ENCODE measurements around the gene LENG8. TPM values are rescaled to one million over a fixed set of nuclear protein-coding genes. Genes with fewer than 3 reads are reported as not detected.

LENG8 gene
- total and polyA plus RNA-seq, 2 of the 13 experiments (the other 11 are each of a cell fraction or from before 2014, with no cell fraction given) = 14.3 to 41.9 TPM

- H2AFZ ChIP-seq (ENCODE audit: low read length) = no peak overlapping the region
- CTCF ChIA-PET (ENCODE audit: low intra/inter-chr PET ratio, low total read pairs) = no interaction called here
- peaks cover 20 to 42% of the 10 kb centered on the region in 2 experiments for H3K36me3 ChIP-seq (replicated peaks in 1 of 2; ENCODE audit: control insufficient read depth in 1 of 2, insufficient read depth in 2 of 2, low read length in 2 of 2)
- TF ChIP-seq ZNF691 (CRISPR knock-in tag; IDR thresholded peaks at IDR 0.05; ENCODE audit: borderline replicate concordance, low read depth) (no peak), RFXAP (CRISPR knock-in tag; IDR thresholded peaks at IDR 0.05; ENCODE audit: borderline replicate concordance) (no peak), TEAD3 (CRISPR knock-in tag; optimal IDR thresholded peaks at IDR 0.05; ENCODE audit: borderline replicate concordance) (no peak), TBL1XR1 (IDR thresholded peaks at IDR 0.05; ENCODE audit: borderline replicate concordance, low read length, partially characterized antibody) (no peak), ZNF772 (CRISPR knock-in tag; IDR thresholded peaks at IDR 0.05) (no peak), ZFP37 (CRISPR knock-in tag; IDR thresholded peaks at IDR 0.05; ENCODE audit: borderline replicate concordance) (no peak), ZBTB10 (CRISPR knock-in tag; IDR thresholded peaks at IDR 0.05; ENCODE audit: borderline replicate concordance) (no peak), ZNF12 (CRISPR knock-in tag; IDR thresholded peaks at IDR 0.05) (no peak), SUZ12 (IDR thresholded peaks at IDR 0.05; ENCODE audit: low read depth, low read length) (no peak), MED13 (CRISPR knock-in tag; IDR thresholded peaks at IDR 0.05) (0 out of 2 replicates have a peak, but pooled peaks have one; percentile 5), ZBTB42 (CRISPR knock-in tag; IDR thresholded peaks at IDR 0.05) (no peak), NPAS2 (CRISPR knock-in tag; IDR thresholded peaks at IDR 0.05; ENCODE audit: borderline replicate concordance) (no peak), CHCHD3 (CRISPR knock-in tag; IDR thresholded peaks at IDR 0.05) (no peak), GMEB1 (CRISPR knock-in tag; IDR thresholded peaks at IDR 0.05; ENCODE audit: borderline replicate concordance) (no peak), ZNF232 (CRISPR knock-in tag; IDR thresholded peaks at IDR 0.05; ENCODE audit: borderline replicate concordance) (peak; percentile 5; the same call in 1 of the 2 replicates), ZBTB43 (CRISPR knock-in tag; conservative IDR thresholded peaks at IDR 0.05) (no peak; the same call in 1 of the 2 replicates), CREM (IDR thresholded peaks at IDR 0.05) (no peak), CREM (CRISPR knock-in tag; IDR thresholded peaks at IDR 0.05) (no peak), KAT2B (IDR thresholded peaks at IDR 0.05; ENCODE audit: borderline replicate concordance, low read depth, low read length) (no peak), ZNF296 (CRISPR knock-in tag; conservative IDR thresholded peaks at IDR 0.05) (no peak)
Measured at GRCh38 chr19:54449701-54450069, 686 bp downstream of the LENG8 start.

More at GRCh38 chr19:54449701-54450069, 686 bp downstream of the LENG8 start:
- H3K79me2 ChIP-seq (ENCODE audit: insufficient read depth, low read length) = peaks cover 52% of the 10 kb centered on the region
- POLR2A ChIA-PET = interaction anchor here (2.4 to 2.8 kb wide), 2 partner anchors 11 to 13 kb away, joined by 12 to 15 read pairs; partner anchors contain the start of gene LENG9
- no peak for FAIRE-seq
- in situ Hi-C loops (cut with HindIII; ENCODE audit: extremely low pct_ligation_motif_present, low pct_unique_long_range_greater_than_20kb) (no loop called here), intact Hi-C loops (cut with micrococcal nuclease; ENCODE audit: unreplicated experiment) (loop anchor here (2.0 kb wide), 1 partner anchor 13 kb away; the partner anchor contains the start of gene LENG9)
- H3K4me1 ChIP-seq (ENCODE audit: insufficient read depth, low read length) = peaks cover 44% of the 10 kb centered on the region
- BruUV-seq (replicated peaks) = no TSS peak
- under 1% methylated on average over 20 of the region's 21 CpGs for WGBS (ENCODE audit: low lambda C conversion rate)
- no peak for ATAC-seq
- H3K27ac ChIP-seq (ENCODE audit: extremely low read length, insufficient read depth, low read length) = peak overlapping the region; percentile 79
- H3K9ac ChIP-seq (ENCODE audit: insufficient read depth, low read depth, low read length) = peak overlapping the region; percentile 95
- H4K20me1 ChIP-seq (ENCODE audit: insufficient read depth, low read length) = peaks cover 30% of the 10 kb centered on the region
- peak overlapping the region; percentile 81 to 93 (median 91) for H3K4me3 ChIP-seq (replicated peaks in 1 of 3; ENCODE audit: insufficient read depth in 1 of 3, low read depth in 2 of 3, low read length in 3 of 3)
- no peaks in the 10 kb centered on the region for H3K9me3 ChIP-seq (ENCODE audit: low read length)
- H3K27me3 ChIP-seq (ENCODE audit: control insufficient read depth in 1 of 2, insufficient read depth in 2 of 2, low read length in 2 of 2) = no peaks in the 10 kb centered on the region; a peak in 2 of 5 replicates
- DNase-seq (ENCODE audit: low spot score) = no peak
- H3K4me2 ChIP-seq (ENCODE audit: low read depth, low read length) = peak overlapping the region; percentile 96

Measured in HepG2 (cell line).